NCI-H128 (cell line): ENCODE data around the gene EIF1AD.

ENCODE experiments used
- DNase-seq: peaks from one replicate; lab custom pipeline; 2025; ENCODE audit not compliant: unreplicated experiment; lab: John Stamatoyannopoulos, UW

The EIF1AD gene

DNA sequence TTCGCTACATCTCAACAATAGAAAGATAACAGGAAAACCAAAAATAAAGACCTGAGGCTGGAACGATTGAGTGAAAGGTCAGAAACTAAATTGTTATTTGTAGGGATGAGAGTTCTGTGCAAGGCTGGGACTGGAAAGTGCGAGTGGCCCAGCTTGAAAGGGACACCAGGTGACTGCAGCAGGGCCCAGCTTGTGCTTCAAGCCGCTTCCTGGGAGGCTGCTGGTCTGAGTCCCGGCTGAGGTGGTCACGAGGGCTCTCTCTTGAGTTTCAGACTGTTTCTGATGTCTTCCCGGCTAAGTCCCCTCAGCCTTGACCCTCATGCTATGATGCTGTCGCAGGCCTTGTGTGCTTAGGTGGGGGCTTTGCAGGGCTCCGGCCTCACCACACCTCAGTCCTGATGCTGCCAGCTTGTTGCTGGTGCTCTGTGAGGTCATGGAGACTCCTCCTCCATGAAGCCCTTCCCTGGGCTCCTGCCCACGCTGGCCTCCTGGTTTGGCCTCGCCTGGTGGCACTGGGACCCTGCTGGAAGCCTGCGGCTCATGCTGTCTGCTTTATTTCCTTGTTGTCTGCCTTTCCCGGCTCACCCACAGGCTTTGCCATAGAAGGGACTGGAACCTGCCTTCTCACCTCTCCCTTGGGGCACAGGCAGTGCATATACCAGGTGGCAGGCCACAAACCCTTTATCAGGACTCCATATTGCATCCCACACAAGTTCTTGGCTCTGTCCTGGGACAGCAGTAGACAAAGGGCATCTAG is 4.4 kb upstream of the EIF1AD start:
- DNase-seq = no peak

- no peak for DNase-seq
These were observed 2.2 kb upstream of the EIF1AD start for GRCh38 chr11:66004186-66004585.

DNA sequence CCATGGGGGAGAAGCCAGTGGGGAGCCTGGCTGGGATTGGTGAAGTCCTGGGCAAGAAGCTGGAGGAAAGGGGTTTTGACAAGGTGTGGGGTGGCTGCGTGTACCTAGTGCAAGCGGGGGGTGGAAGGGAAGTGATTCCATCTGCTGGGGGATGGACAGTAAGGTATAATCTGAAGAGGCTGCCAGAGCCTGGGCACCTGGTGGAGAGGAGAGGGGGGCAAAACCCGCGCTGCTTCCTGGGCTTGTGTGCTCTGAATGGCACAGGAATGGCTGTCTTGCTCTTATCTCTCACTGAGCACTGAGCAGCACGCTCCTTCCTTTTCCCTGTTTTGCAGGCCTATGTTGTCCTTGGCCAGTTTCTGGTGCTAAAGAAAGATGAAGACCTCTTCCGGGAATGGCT is 1.3 kb upstream of the EIF1AD start:
- DNase-seq = no peak

- no peak for DNase-seq
These were observed 780 bp upstream of the EIF1AD start for GRCh38 chr11:66002648-66003225.

DNA sequence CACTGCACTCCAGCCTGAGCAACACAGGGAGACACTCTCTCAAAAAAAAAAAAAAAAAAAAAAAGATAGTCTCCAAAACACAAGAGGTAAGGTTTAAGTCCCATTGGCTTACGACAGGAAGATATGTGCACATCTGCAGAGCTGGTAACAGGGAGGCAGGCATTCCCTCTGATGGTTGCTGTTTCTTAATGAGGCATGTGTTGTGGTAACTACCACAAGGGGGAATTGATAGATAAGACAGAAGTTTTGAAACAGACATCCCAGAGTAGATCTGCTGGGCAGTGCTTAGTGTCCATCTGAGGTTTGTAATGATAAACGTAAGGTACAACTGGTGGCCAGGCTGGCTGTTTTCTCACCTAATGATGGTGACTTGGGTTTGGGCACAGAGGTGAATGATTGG is 4.7 kb downstream of the EIF1AD start:
- no peak for DNase-seq

DNA sequence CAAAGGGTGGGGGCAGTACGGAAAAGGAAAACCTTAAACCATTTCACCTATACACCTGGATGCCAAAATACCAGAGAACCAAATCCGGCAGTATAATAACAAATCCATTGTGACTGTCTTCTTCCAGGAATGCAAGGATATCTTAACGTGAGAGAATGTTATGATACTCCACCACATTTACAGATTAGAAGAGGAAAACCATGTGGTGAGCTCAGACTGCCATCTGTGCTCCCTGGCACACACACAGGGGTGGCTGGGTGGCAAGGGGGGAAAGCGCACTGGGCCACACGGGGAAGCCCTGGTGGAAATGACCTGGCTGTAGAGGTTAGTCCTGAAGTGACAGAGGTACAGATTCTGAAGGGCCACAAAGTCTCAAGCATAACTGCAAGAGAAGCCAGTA is 9.9 kb downstream of the EIF1AD start:
- DNase-seq = no peak

GRCh38 chr11:65988791-65989592 is 13.0 kb downstream of the EIF1AD start:
- DNase-seq = peak; percentile 75

- DNase-seq = no peak
These were observed 14.6 kb downstream of the EIF1AD start for GRCh38 chr11:65987336-65987735.

DNA sequence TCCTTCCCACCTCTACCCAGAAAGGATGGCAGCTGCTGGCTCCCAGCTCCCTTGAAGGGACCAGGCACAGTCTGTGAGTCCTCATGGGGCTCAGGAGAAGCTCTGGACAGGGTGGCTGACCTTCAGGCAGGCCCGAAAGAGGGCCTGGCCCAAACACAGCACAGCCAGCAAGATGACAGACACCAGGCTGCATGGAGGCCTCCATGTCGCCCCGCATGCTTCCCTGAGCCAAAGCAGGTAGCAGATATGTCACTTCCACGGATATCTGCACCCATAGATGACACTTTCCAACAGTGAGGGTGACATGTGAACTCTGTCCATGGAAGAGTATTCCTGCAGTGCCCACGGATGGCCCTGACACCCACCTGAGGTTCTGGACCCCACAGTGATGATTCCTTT is 18.4 kb downstream of the EIF1AD start:
- DNase-seq = no peak

- no peak for DNase-seq
These were observed 19.0 kb downstream of the EIF1AD start for GRCh38 chr11:65982824-65983588.

DNA sequence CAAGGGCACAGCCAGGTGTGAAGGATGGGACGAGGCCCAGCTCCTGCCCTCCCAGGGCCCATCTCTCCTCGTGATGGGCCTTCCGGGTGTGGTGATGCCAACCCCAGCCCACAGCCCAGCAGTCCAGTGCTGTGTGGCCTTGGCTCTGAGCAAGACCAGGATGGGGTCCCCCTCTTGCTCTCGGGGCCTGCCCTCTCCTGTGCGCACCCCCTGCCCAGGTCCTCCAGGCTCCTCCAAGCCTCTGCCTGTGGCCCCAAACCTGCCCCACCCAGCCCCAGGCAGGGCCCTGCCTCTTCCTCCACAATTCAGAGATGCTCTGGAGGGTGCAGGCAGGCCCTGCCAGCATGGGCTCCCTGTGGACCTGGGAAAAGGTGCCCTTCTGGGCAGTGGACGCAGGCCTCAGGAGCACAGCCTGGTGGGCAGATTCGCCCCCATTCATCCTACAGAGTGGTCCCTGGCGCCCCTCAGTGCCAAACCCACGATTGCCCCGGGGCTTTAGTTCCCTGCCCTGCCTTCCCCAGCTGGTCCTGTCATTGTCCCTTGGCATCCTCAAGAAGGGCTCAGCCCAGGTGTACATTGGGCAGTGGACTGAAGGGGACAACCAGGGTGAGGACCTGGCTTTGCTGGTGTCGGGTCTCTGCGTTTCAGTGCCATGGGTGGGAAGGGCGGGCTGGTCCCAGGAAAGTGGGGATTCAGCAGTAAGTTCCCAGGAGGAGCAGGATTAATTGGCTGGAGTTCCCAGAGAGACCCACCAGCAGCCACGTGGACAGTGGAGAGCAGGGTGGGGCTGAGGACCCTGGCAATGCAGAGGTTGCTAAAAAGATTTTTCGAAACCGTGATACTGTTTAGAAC is 19.8 kb downstream of the EIF1AD start:
- no peak for DNase-seq

DNA sequence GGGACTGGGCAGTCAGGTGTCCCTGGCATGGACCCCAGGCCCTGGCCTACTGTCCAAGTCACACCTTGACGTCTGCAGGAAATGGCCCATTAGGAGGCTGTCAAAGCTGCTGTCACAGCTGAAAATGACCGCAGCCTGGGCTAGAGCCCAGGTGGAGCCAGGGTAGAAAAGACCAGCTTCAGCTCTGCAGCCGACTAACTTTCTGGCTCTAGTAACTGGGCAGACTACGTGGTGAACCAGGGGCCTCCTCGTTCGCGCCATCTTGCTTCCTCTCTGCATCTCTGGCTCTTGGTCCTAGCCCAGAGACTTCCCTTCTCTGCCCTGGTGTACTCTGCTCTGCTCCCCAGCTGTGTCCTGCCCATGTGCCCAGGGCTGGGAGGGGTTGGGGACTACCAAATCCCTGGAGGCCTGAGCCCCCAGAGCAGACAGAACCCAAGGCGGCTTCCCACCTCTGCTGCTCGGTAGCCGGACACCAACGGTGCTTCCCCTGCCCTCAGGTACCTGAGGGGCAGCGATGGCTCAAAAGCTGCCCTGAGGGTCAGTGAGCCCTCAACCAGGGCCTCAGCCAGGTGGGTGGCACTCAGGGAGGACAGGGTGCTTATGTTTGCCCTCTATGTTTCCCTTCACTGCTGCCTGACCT is 20.7 kb downstream of the EIF1AD start:
- no peak for DNase-seq

DNA sequence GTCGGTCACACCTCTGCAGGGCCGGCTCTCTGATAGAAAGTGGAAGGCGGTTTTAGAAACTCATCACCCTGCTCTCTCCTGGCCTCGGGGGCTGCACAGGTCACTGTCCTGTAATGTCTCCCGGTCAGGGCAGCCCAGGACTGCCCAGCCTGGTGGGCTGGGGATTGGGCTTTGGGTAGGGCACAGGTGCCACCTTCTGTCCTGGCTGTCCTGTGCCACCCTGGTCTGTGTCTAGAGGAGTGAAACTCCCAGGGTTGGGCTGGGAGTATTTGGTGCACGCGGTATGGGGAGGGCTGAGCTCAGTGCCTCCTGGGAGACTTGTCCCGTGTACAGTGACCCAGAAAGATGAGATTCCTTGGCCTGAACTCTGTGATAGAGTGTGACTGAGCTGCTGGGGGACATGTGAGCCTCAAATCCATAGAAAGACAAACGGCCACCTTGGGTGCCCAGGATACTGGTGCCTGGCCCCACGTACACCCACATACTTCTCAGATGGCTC is 22.6 kb downstream of the EIF1AD start:
- no peak for DNase-seq

- DNase-seq = no peak
These were observed 23.3 kb downstream of the EIF1AD start for GRCh38 chr11:65978391-65979238.

- DNase-seq = no peak
These were observed 24.2 kb downstream of the EIF1AD start for GRCh38 chr11:65977621-65978390.

DNA sequence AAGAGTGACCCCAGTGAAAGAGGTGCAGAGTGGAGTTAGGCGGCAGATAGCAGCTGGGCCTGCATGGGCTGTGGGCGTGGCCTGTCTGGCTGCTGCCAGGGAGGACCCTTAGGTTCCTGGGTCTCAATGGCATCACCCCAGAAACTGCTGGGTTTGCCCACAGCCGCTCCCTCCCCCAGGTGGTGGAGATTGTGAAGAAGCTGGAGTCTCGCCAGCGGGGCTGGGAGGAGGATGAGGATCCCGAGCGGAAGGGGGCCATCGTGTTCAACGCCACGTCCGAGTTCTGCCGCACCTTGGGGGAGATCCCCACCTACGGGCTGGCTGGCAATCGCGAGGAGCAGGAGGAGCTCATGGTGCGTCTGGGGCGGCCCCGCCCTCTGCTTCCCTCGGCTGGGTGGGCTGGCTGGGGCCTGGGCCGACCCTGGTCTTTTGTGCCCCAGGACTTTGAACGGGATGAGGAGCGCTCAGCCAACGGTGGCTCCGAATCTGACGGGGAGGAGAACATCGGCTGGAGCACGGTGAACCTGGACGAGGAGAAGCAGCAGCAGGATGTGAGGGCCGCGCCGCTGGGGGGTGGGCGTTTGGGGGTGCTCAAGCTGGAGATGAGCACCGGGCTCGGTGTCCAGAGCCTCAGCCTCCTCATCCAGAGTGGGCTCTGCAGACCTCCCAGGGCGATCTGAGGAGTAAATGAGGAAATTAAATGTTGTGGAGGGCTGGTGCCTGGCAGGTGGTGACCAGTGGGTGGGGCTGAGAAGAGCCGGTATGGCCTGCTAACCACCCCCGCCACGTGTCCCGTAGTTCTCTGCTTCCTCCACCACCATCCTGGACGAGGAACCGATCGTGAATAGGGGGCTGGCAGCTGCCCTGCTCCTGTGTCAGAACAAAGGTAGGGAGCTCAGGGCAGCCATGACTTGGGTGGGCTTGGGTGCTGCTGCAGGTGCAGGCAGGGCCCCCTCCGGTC is 25.5 kb downstream of the EIF1AD start:
- DNase-seq = no peak

DNA sequence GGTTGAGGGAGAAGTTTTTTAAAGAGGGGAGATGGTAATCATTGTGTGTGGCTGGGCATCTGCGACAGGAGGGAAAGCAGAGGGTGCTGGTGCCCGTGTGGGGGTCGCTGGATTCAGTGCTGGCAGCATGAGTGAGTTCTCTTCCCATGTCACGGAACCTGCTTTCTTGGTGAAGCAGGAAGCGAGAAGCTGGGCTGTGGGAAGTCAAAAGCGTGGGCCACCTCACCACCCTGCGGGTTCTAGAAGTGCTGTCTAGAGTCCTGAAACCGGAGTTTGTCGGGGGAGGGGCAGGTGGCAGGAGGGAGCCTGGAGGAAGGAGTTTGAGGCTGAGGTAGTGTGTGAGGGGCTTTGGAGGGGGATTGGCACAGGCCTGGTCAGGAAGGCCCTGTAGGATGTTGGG is 26.2 kb downstream of the EIF1AD start:
- no peak for DNase-seq
